Right kidney (tissue), 1 donor: Measurements from ENCODE around the gene MCUR1.
"Not testable (repeated sequence)": the region's sequence is repeated elsewhere in the genome, so short reads cannot be mapped to it uniquely, and the experiment has no call there.

Experiments used
- DNase-seq: peaks from one replicate; pipeline ENCODE4 v3.0.0-alpha.2; 2016

Gene MCUR1

GRCh38 chr6:13778028-13778427, 36.3 kb downstream of the MCUR1 start:
- DNase-seq: no peak

DNA sequence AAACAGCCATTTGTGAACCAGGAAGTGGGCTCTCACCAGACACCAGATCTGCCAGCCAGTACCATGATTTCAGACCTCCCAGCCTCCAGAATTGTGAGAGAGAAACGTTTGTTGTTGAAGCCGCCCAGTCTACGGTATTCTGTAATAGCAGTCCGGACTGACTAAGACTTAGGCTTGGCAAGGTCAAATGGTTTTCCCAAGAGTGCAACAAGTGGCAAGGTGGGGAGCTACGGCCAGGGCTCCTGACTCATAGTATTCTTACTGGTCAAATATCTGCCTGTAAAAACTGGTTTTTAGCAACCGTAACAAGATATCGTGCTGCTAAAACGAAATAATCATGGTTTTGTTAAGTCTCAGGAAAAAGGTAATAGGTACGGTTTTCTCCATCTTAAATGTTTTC, 37.8 kb downstream of the MCUR1 start:
- DNase-seq: no peak

DNA sequence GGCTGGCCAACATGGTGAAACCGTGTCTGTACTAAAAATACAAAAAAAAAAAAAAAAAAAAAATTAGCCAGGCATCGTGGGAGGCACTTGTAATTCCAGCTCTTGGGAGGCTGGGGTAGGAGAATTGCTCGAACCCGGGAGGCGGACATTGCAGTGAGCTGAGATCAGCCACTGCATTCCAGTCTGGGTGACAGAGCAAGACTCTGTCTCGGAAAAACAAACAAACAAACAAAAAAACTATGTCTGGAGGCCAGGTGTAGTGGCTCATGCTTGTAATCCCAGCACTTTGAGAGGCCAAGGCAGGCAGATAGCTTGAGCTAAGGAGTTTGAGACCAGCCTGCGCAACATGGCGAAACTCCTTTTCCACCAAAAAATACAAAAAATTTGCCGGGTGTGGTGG, 38.9 kb downstream of the MCUR1 start:
- DNase-seq: not testable (repeated sequence)

GRCh38 chr6:13772358-13773030, 41.9 kb downstream of the MCUR1 start:
- DNase-seq: not testable (repeated sequence)

GRCh38 chr6:13769655-13770053, 44.7 kb downstream of the MCUR1 start:
- no peak for DNase-seq

DNA sequence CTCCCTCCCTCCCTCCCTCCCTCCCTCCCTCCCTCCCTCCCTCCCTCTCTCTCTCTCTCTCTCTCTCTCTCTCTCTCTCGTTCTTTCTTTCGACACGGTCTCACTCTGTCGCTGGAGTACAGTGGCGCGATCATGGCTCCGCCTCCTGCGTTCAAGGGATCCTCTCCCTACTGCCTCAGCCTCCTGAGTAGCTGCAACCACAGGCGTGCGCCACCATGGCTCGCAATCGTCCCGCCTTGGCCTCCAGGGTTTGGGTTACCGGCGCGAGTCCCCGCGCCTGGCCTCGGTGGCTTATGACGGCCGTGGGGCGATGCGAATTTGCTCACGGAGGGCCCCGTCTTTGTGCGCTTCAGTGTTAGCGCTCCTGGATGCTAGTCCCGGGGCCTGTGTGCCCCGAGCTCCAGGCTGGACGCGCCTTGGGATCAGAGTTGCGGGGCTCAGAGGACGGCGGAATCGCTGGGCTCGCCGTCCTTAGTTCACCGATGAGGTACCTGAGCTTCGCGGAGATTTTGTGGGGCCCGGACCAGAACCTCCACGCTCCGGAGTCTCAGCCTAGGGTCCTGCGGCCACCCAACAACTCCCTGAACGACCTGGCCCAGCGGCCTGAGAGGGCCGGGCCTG, 45.2 kb downstream of the MCUR1 start:
- DNase-seq: no peak

- peak; percentile 45 for DNase-seq
Observed at GRCh38 chr6:13767121-13767808, 47.1 kb downstream of the MCUR1 start.

DNA sequence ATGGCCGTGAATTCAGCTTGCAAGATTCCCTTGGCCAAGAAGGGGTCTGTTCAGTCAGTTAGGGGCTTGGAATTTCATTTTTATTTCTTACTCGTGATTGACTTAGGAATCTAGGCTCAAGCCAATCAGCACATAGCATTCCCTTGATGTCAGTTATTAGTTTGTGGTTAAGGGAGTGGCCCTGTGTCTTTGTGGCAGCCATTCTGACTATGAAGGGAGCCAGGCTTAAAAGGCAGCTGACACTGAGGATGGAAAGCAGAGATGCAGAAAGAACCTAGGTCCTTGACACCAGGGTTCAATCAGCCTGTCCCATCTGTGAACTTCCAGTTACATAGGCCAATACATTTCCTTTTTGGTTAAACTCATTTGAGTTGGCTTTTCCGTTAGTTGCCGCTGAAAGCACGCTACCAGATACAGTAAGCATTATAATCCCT, 48.1 kb downstream of the MCUR1 start:
- no peak for DNase-seq

- DNase-seq: no peak
Observed at GRCh38 chr6:13765570-13765969, 48.8 kb downstream of the MCUR1 start.

- DNase-seq: no peak
Observed at GRCh38 chr6:13764996-13765395, 49.4 kb downstream of the MCUR1 start.

DNA sequence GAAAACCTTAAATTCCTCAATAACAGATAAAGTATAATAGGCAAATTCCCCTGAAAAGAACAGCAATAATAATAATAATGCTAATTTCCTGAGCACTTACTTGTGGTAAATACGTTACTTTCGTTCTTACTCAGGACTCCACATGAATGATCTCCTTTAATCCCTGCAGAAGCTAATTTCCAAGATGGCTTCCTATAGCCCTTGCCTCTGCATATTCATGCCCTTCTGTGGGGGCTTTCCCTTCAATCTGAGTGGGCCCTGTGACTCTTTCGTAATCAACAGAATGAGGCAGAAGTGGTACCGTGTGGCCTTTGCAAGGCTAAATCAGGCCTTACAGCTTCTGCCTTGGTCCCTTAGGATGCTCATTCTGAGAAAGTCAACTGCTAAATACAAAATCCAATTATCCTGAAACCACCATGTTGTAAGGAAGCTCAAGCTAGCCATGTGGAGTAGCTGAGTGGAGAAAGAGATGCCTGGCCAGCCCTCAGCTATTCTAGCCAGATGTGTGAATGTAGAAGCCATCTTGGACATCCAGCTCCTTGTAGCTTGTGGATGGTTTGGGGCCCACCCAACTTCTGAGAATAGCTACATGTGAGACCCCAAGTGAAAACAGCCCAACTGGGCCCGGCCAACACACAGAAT, 50.5 kb downstream of the MCUR1 start:
- DNase-seq: no peak

- no peak for DNase-seq
Observed at GRCh38 chr6:13762611-13763441, 51.5 kb downstream of the MCUR1 start.

DNA sequence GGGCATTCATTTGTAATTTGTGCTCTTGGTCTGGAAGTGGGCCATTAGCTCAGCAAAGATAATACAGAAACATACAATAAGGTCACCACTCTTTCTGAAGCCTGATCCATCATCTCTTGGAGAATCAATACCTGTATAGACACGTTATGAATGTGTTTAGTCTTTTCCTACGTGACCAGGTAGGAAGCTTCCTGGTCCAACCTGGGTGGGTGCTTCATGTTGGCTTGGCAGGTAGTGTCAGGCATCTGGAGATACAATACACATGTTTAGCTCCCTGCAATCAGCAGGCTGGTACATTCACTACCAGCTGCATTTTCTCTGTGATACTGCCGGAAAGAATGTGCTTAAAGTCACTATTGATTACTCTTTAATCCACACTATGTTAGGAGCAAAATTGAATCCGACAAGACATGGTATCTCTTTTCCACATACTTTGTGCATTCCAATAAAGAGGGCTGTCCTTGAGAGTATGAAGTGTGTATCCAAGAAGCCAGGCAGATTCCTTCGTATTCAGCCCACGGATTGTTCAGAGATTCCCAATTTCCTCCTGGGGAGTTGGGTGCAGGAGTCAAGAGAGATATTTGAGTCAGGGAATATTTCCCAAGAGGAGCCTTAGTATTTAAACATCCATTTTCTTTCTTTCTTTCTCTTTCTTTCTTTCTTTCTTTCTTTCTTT, 52.9 kb downstream of the MCUR1 start:
- no peak for DNase-seq

- DNase-seq: no peak
Observed at GRCh38 chr6:13760307-13761304, 53.8 kb downstream of the MCUR1 start.

DNA sequence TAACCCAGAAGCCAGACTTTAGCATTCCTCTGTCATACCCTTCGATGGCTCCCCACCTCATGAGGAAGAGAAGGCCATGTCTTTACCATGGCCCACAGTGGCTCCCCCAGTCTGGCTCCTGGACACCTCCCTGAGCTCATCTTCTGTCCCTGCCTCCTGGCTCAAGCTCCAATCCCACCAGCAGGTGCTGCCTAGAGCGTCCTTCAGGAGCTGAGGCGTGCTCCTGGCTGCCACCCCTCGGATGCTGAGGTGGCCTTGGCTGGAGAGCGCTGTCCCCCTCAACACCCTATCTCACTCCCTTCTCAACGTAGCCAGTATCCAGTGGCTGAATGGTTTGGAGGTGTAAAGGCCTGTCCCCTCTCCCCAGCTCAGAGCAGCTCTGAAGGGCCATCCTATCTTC, 55.3 kb downstream of the MCUR1 start:
- no peak for DNase-seq

GRCh38 chr6:13754644-13755043, 59.7 kb downstream of the MCUR1 start:
- DNase-seq: no peak

DNA sequence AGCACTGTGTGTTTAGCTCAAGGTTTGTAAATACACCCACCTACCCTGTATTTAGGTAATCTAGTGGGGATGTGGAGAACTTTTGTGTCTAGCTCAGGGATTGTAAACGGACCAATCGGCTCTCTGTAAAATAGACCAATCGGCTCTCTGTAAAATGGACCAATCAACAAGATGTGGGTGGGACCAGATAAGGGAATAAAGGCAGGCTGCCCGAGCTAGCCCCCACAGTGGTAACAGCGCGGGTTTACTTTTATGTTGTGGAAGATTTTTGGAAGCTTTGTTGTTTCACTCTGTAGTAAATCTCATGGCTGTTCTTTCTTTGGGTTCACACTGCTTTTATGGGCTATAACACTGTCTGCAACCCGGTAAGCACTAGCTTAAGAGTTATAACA, 70.6 kb downstream of the MCUR1 start:
- DNase-seq: no peak

- DNase-seq: peak; percentile 30
Observed at GRCh38 chr6:13742961-13743735, 71.2 kb downstream of the MCUR1 start.

GRCh38 chr6:13741365-13741764, 73.0 kb downstream of the MCUR1 start:
- no peak for DNase-seq
